Skeletal muscle tissue (tissue), 4 donors: Measurements from ENCODE around the gene SRP19. TPM values are rescaled to one million over a fixed set of nuclear protein-coding genes. Genes with fewer than 3 reads are reported as not detected.
A peak's percentile ranks its signal among the peaks of the same experiment; 100 is the strongest.
"Not testable (repeated sequence)": the region's sequence is repeated elsewhere in the genome, so short reads cannot be mapped to it uniquely, and the experiment has no call there.

ENCODE experiments used
- H3K27ac ChIP-seq: one replicate; pipeline ENCODE4 v1.7.0; 2013; ENCODE audit warnings: mild to moderate bottlenecking, low read depth, low read length, inconsistent platforms
- H3K27me3 ChIP-seq, 3 donors: one replicate each; pipeline ENCODE4 v1.7.0; 2013; ENCODE audit warnings: low read length in 3 of 3; ENCODE audit not compliant: control insufficient read depth in 3 of 3, insufficient read depth in 3 of 3
- H3K36me3 ChIP-seq, 3 donors: one replicate each; pipeline ENCODE4 v1.7.0; 2013; ENCODE audit warnings: low read length in 3 of 3; ENCODE audit not compliant: control insufficient read depth in 3 of 3, insufficient read depth in 3 of 3
- H3K4me1 ChIP-seq, 3 donors: one replicate each; pipeline ENCODE4 v1.7.0; 2013; ENCODE audit warnings: low read length in 3 of 3, mild to moderate bottlenecking in 3 of 3; ENCODE audit not compliant: control insufficient read depth in 3 of 3, insufficient read depth in 3 of 3
- H3K4me3 ChIP-seq, 3 donors: one replicate each; pipeline ENCODE4 v1.7.0; 2013; ENCODE audit warnings: low read length in 3 of 3
- H3K9ac ChIP-seq, 3 donors: one replicate each; pipeline ENCODE4 v1.7.0; 2013; ENCODE audit warnings: low read length in 3 of 3, mild to moderate bottlenecking in 3 of 3, moderate library complexity in 2 of 3, low read depth in 1 of 3
- H3K9me3 ChIP-seq, 3 donors: one replicate each; pipeline ENCODE4 v1.7.0; 2013; ENCODE audit warnings: low read length in 3 of 3; ENCODE audit not compliant: control insufficient read depth in 3 of 3
- total RNA-seq: library from RNA; depleted of rRNA; stranded (reverse); fragments of >200 nt; gene quantifications from one replicate; pipeline ENCODE4 v1.2.3, GENCODE V29; 2014
- donor health status: Osteomylitis.

Gene SRP19
- total RNA-seq, 1 donor from 2014 or later, result 13.6 TPM

- Histone ChIP-seq H3K27me3 (no peaks in the 10 kb centered on the region), H3K4me1 (no peaks in the 10 kb centered on the region), H3K9me3 (no peaks in the 10 kb centered on the region), H3K27ac (no peak overlapping the region), H3K36me3 (peaks cover 18 to 50% (median 35%) of the 10 kb centered on the region in 3 donors), H3K4me3 (no peak overlapping the region), H3K9ac (no peak overlapping the region)
Measured at GRCh38 chr5:112885001-112885400, 23.9 kb downstream of the SRP19 start.

- Histone ChIP-seq H3K4me3 (no peak overlapping the region), H3K4me1 (no peaks in the 10 kb centered on the region), H3K9ac (no peak overlapping the region), H3K27me3 (no peaks in the 10 kb centered on the region), H3K36me3 (peaks cover 18 to 42% (median 34%) of the 10 kb centered on the region in 3 donors), H3K9me3 (no peaks in the 10 kb centered on the region), H3K27ac (no peak overlapping the region)
Measured at GRCh38 chr5:112886975-112887374, 25.9 kb downstream of the SRP19 start.

GRCh38 chr5:112892066-112892465 is 31.0 kb downstream of the SRP19 start:
- H3K27ac ChIP-seq, H3K9ac ChIP-seq, H3K27me3 ChIP-seq, H3K4me3 ChIP-seq, H3K9me3 ChIP-seq: not testable (repeated sequence)
- Histone ChIP-seq H3K4me1 (peaks cover 4 to 11% (median 8%) of the 10 kb centered on the region in 3 donors), H3K36me3 (peaks cover 0 to 17% (median 11%) of the 10 kb centered on the region in 3 donors)

GRCh38 chr5:112892776-112893175 is 31.7 kb downstream of the SRP19 start:
- H3K4me1 ChIP-seq, result peaks cover 4 to 11% (median 8%) of the 10 kb centered on the region in 3 donors
- no peak overlapping the region for H3K9ac ChIP-seq
- no peaks in the 10 kb centered on the region for H3K9me3 ChIP-seq
- no peak overlapping the region for H3K27ac ChIP-seq
- no peaks in the 10 kb centered on the region for H3K27me3 ChIP-seq
- no peak overlapping the region for H3K4me3 ChIP-seq
- H3K36me3 ChIP-seq, result peaks cover 0 to 11% (median 11%) of the 10 kb centered on the region in 3 donors

GRCh38 chr5:112895682-112896081 is 34.6 kb downstream of the SRP19 start:
- no peak overlapping the region for H3K4me3 ChIP-seq
- H3K27ac ChIP-seq, result peak overlapping the region; percentile 7
- H3K9ac ChIP-seq, result no peak overlapping the region
- H3K27me3 ChIP-seq, result no peaks in the 10 kb centered on the region
- H3K9me3 ChIP-seq, result no peaks in the 10 kb centered on the region
- H3K36me3 ChIP-seq, result peaks cover 0 to 23% (median 12%) of the 10 kb centered on the region in 3 donors
- peaks cover 4 to 11% (median 8%) of the 10 kb centered on the region in 3 donors for H3K4me1 ChIP-seq

GRCh38 chr5:112902561-112902960 is 41.5 kb downstream of the SRP19 start:
- Histone ChIP-seq H3K4me3 (no peak overlapping the region), H3K27ac (no peak overlapping the region), H3K36me3 (peaks cover 0 to 33% (median 20%) of the 10 kb centered on the region in 3 donors), H3K9ac (no peak overlapping the region), H3K27me3 (no peaks in the 10 kb centered on the region), H3K4me1 (peaks cover 5 to 15% (median 11%) of the 10 kb centered on the region in 3 donors), H3K9me3 (no peaks in the 10 kb centered on the region)

GRCh38 chr5:112904996-112905395 is 43.9 kb downstream of the SRP19 start:
- H3K27me3 ChIP-seq, H3K9ac ChIP-seq, H3K9me3 ChIP-seq, H3K27ac ChIP-seq, H3K4me3 ChIP-seq: not testable (repeated sequence)
- peaks cover 2 to 32% (median 23%) of the 10 kb centered on the region in 3 donors for H3K36me3 ChIP-seq
- H3K4me1 ChIP-seq, result peaks cover 5 to 15% (median 11%) of the 10 kb centered on the region in 3 donors

- Histone ChIP-seq H3K36me3 (peaks cover 2 to 21% (median 11%) of the 10 kb centered on the region in 3 donors), H3K4me1 (peaks cover 5 to 15% (median 11%) of the 10 kb centered on the region in 3 donors), H3K9me3 (no peaks in the 10 kb centered on the region), H3K9ac (no peak overlapping the region), H3K4me3 (no peak overlapping the region), H3K27ac (no peak overlapping the region), H3K27me3 (no peaks in the 10 kb centered on the region)
Measured at GRCh38 chr5:112906637-112907036, 45.5 kb downstream of the SRP19 start.

GRCh38 chr5:112907166-112907631 is 46.1 kb downstream of the SRP19 start:
- H3K36me3 ChIP-seq, result peaks cover 2 to 16% (median 8%) of the 10 kb centered on the region in 3 donors
- peaks cover 5 to 15% (median 11%) of the 10 kb centered on the region in 3 donors for H3K4me1 ChIP-seq
- no peaks in the 10 kb centered on the region for H3K27me3 ChIP-seq
- no peaks in the 10 kb centered on the region for H3K9me3 ChIP-seq
- peak overlapping the region in 1 of 3 donors; percentile 34 for H3K4me3 ChIP-seq
- no peak overlapping the region for H3K27ac ChIP-seq
- peak overlapping the region in 2 of 3 donors; percentile 21 to 46 for H3K9ac ChIP-seq

- peaks cover 2 to 12% (median 11%) of the 10 kb centered on the region in 3 donors for H3K36me3 ChIP-seq
- no peaks in the 10 kb centered on the region for H3K9me3 ChIP-seq
- no peaks in the 10 kb centered on the region for H3K27me3 ChIP-seq
- H3K4me3 ChIP-seq, result no peak overlapping the region
- peaks cover 5 to 15% (median 11%) of the 10 kb centered on the region in 3 donors for H3K4me1 ChIP-seq
- no peak overlapping the region for H3K9ac ChIP-seq
- no peak overlapping the region for H3K27ac ChIP-seq
Measured at GRCh38 chr5:112908854-112909253, 47.8 kb downstream of the SRP19 start.
